ENCODE data around the gene IFIT3.

The IFIT3 gene

DNA sequence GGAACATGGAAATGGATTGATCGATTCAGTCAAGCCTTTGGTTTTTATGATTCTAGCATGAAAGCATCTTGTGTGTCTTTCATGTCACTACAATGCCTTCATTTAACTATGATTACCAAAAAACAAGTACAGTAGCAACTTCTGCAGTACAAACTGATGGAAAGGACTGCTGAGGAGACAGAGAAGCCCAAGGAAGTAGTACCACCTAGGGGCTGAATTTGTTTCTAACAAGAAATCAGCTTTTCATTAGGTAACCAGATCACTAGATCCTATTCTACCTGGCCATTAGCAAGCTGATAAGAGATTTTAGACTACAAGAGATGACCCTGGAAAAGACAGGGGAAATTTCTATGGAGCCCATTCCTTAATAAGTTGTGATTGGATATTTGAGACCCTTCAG is 61.5 kb downstream of the IFIT3 start:
- TF ChIP-seq, protein P1, sequence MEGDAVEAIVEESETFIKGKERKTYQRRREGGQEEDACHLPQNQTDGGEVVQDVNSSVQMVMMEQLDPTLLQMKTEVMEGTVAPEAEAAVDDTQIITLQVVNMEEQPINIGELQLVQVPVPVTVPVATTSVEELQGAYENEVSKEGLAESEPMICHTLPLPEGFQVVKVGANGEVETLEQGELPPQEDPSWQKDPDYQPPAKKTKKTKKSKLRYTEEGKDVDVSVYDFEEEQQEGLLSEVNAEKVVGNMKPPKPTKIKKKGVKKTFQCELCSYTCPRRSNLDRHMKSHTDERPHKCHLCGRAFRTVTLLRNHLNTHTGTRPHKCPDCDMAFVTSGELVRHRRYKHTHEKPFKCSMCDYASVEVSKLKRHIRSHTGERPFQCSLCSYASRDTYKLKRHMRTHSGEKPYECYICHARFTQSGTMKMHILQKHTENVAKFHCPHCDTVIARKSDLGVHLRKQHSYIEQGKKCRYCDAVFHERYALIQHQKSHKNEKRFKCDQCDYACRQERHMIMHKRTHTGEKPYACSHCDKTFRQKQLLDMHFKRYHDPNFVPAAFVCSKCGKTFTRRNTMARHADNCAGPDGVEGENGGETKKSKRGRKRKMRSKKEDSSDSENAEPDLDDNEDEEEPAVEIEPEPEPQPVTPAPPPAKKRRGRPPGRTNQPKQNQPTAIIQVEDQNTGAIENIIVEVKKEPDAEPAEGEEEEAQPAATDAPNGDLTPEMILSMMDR (IDR thresholded peaks at IDR 0.05), result peak; percentile 22
- no peak for TF ChIP-seq ZFX (IDR thresholded peaks at IDR 0.05; ENCODE audit: borderline replicate concordance)
- H3K27ac ChIP-seq, result no peak overlapping the region

All from 22Rv1 (cell line).